GM12878 (cell line): ENCODE results near the gene TINCR.

Experiments used
- ATF2 ChIP-seq: IDR thresholded peaks from 2 replicates; pipeline ENCODE4 v1.6.1; 2012; ENCODE audit warnings: low read length, inconsistent platforms
- BHLHE40 ChIP-seq, 2 experiments: fragments of 450-650 bp in 1 of 2; IDR thresholded peaks; 2 replicates each; pipeline ENCODE4 v1.6.1; 2011 to 2017; ENCODE audit warnings: low read depth in 2 of 2, borderline replicate concordance in 1 of 2, improper control_type of control experiment in 1 of 2, low read length in 1 of 2, mild to moderate bottlenecking in 1 of 2
- CTCF ChIP-seq, 3 experiments: IDR thresholded peaks in 2 of 3; conservative IDR thresholded peaks in 1 of 3; 2 replicates each; pipeline ENCODE4 v1.5.1; 2011; ENCODE audit warnings: low read depth in 3 of 3, low read length in 3 of 3, mild to moderate bottlenecking in 3 of 3, control low read depth in 2 of 3, moderate library complexity in 2 of 3, inconsistent platforms in 1 of 3, mixed read lengths in 1 of 3; ENCODE audit not compliant: control insufficient read depth in 2 of 3, insufficient read depth in 1 of 3; ENCODE audit errors: extremely low read depth in 1 of 3
- FOXK2 ChIP-seq: fragments of 450-650 bp; IDR thresholded peaks from 2 replicates; pipeline ENCODE4 v1.6.1; 2017; ENCODE audit warnings: mild to moderate bottlenecking, moderate library complexity
- RBBP5 ChIP-seq: fragments of 200-600 bp; sonication (generic); conservative IDR thresholded peaks from 2 replicates; pipeline ENCODE4 v1.6.1; 2016
- ZNF592 ChIP-seq: fragments of 450-650 bp; IDR thresholded peaks from 2 replicates; pipeline ENCODE4 v1.6.1; 2017; ENCODE audit warnings: mild to moderate bottlenecking, moderate library complexity

GRCh38 chr19:5590151-5590864 lies 22.6 kb upstream of the TINCR start:
- TF ChIP-seq FOXK2 (no peak), CTCF (IDR thresholded peaks at IDR 0.05 in 2 of 3, conservative IDR thresholded peaks at IDR 0.05 in 1 of 3; ENCODE audit: control insufficient read depth in 2 of 3, extremely low read depth in 1 of 3, insufficient read depth in 1 of 3, low read depth in 3 of 3, low read length in 3 of 3) (no peak), BHLHE40 (IDR thresholded peaks at IDR 0.05; ENCODE audit: borderline replicate concordance in 1 of 2, low read depth in 2 of 2, low read length in 1 of 2) (no peak), ZNF592 (no peak), RBBP5 (no peak), ATF2 (no peak)
